HG02885 (cell line): ENCODE measurements around the gene CPLX1.

ENCODE experiments used
- ATAC-seq: cut with Tn5 transposase; IDR thresholded peaks from one replicate; pipeline ENCODE4 v1.9.1; 2021; ENCODE audit warnings: mild to moderate bottlenecking; ENCODE audit not compliant: unreplicated experiment, poor library complexity

The CPLX1 gene

DNA sequence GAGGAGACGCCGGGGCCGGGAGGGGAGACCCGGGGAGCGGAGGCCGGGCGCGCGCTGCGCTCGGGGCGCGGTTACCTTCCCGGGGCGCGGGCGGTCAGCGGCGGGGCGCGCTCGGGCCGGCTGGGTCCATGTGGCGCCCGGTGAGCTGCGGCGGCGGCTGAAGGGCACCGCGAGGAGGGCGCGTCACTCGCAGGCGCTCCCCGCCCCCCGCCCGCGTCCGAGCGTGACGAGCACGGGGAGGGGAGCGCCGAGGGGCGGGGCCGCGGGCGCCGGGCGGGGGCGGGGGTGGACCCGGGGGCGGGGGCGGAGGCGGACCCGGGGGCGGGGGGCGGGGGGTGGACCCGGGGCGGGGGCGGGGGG lies at the start of gene CPLX1:
Gene CPLX1 (minus strand): TSS at position 159 of the 360 bp plus-strand sequence. CDS start 1,607 bp downstream, outside the sequence.
- no peak for ATAC-seq

DNA sequence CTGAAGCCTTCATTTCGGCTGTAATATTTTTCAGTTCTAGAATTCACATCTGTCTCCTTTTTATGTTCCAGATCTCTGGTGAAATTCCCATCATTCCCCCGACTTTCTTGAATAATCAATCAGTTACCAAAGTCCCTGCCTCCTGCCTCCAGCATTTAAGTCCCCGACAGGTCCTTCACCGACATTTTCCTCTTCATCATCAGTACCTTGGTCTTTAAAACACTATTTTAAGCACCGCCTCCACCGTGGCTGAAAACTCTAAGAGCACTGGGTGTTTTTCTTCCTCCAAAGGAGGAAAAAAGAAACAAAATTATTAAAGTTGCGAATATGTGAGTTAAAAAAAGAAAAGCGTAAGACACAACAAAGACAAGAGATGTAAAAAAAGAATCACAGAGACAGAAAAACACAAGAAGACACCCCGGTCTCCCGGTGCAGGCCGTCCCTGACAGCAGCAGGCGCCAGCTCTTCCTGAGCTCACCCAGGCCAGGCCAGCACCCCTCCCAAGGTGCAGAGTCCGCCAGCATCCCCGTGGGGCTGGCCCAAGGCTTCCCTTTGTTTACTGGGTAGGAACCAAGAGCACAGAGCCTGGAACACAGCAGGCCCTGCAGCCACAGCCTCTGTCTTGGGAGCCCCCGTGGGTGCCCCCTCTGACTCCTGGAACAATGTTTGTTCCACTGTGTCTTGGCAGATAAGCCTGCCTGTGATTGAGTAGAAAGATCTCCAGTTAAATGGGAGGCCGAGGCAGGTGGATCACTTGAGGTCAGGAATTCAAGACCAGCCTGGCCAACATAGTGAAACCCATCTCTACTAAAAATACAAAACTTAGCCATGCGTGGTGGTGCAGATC lies 49.3 kb upstream of the CPLX1 start:
- ATAC-seq = no peak

DNA sequence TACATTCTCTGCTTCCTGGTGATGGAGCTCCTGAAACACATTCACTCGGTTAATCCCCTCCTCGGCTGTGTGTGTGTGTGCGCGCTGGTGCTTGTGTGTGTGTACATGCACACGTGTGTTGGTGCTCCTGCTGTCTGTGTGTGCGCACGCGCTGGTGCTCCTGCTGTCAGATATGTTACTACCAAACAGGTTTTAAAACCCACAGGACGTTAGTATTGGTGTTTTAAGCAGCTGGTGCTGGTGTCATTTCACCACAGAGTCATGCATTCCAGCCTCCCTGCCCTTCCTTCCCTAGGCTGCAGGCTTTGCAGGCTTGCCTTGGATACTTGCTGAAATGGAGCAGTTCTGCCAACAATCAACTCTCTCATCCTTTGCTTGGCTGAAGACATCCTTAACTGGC lies 48.1 kb upstream of the CPLX1 start:
- no peak for ATAC-seq

DNA sequence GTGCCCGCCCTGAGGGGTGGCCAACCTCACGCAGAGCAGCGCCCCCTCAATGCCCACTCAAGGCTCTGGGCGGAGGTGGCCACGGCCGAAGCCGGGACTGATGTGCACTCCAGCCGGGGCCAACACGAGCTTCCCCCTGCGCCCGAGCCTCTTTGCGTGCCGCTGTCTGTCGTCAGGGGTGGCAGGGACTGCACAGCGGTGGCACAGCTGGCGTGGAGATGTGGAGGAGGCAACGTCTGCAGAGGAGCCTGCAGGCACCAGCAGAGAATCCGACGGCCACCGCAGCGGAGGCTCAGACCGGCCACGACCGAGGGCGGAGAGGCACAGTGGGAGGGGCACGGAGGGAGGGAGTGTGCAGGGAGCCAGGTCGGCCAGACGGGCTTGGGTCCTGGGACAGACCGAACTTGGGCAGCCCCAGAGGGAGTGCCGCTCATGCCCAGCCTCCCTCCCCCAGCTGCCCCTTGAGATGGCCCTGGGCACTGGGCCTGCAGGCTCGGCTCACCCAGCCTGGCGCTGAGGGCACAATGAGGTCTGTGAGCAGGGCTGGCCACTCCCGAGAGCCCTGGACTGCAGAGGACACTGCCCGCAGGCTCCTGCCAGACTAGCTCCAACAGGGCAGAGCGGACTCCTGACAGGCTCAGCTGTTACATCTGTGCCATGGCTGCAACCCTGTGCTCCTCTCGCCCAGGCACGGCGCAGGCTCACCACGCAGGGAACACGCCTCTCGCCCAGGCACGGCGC lies 46.5 kb upstream of the CPLX1 start:
- ATAC-seq = no peak

DNA sequence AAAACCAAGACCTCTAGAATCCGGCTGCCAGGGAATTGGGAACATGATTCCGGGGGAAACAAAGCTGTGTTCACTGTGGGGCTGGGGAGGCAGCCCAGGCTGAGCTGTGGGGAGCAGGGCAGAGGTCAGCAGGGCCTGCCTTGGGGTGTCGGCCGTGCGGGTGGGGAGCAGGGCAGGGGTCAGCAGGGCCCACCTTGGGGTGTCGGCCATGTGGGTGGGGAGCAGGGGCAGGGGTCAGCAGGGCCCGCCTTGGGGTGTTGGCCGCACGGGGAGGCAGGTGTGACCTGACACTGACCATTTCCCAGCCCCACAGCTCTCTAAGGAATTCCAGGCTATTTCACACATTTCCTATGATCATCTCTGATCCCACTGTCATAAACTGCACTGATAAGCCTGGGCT lies 45.6 kb upstream of the CPLX1 start:
- ATAC-seq = no peak

DNA sequence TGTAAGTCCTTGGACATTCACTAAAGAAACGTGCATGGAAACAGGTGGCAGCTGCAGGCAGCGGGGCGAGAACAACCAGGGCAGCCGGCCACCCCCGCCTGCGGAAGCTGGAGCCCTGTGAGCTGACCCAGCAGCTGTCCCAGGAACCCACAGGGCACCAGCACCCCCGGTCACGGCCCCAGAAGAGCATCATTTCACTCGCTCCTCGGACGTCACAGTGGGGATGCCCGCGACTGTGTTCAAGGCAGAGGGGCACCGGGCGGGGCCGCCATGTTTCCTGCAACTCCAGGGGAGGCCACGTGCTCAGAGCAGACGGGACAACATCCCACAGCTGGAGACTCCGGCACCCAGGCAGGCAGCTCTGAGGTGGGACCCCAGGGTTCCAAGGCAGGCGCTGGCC lies 45.0 kb upstream of the CPLX1 start:
- ATAC-seq = no peak

DNA sequence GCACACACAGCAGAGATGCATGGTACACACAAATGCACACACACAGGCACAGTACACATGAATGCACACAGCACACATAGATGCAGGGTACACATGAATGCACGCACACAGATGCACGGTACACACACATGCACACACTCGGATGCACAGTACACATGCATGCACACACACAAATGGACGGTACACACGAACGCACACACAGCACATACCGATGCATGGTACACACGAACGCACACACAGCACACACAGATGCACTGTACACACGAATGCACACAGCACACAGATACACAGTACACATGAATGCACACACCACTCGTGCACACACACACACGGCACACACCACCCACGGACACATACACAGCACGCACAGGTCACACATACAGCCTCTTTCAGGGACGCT lies 43.8 kb upstream of the CPLX1 start:
- no peak for ATAC-seq

DNA sequence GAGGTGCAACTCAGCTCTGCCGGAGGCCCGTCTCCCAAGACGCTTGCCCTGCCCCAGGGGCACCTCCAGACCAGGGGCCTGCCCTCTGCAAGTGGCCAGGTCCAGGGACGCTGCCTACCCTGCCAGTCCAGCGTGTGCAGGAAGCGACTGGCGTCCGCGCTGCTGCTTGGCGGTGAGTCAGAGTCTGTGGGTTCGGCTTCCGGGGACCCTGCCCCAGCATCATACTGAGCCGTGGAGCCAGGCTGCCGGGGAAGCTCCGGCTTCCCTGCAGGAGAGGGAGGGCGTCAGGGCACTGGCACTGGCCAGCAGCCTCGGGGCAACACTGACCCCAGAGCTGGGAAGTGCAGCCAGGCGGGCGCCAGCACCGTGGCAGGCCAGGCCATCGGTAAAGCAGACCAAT lies 42.5 kb upstream of the CPLX1 start:
- ATAC-seq = no peak

DNA sequence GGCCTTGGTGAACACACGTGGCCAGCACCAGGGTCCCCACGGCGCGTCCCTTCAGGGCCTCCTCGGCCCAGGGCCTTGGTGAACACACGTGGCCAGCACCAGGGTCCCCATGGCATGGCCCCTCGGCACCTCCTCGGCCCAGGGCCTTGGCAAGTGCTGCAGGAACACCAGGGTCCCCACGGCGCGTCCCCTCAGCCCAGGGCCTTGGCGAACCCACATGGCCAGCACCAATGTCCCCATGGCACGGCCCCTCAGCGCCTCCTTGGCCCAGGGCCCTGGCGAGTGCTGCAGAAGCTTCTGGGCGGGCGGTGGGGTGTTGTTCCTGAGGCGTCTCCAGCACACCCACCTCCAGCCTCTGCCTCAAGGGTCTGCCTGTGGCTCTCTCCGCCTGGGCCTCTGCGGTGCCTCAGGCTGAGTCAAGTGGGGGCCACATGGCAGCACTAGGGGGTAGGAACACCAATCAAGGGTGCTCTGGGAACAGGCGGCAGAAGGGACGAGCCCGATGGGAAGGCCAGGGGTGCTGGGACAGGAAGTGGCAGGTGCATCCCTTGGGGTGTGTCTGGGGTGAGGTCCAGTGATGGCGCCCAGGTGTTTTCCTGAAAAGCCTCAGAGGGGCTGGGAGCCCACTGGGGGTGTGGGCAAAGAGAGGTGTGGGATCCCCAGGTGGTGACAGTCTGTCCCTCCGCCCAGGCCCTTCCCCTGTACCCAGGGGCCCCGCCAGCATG lies 41.8 kb upstream of the CPLX1 start:
- no peak for ATAC-seq

DNA sequence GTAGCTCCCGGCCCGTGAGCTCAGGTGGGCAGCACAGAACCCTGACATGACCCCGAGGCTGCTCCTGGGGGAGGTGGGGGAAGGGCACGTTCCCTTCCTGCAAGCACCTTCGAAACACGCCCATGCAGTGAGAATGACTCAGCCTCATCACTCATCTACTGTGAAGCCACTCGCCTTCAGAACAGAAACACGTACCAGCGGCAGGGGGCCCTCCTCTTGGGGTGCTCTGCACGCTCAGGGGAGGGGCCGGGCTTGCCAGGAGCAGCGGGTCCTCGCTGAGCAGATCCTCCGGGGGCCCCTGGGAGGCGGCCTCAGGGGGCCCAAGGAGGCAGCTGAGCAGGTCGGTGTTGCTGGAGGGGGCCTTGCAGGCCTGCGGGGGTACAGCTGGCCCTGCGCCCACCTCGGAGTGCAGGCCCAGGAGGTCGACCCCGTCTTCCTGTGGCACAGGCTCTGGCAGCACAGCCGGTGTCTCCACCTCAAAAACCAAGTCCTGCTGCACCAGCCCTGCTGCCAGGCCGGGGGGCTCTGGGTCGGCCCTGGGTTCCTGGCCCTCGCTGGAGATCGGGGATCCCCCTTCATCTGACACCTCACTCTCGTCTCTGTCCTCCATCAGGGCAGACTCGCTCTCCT lies 40.9 kb upstream of the CPLX1 start:
- ATAC-seq = no peak

DNA sequence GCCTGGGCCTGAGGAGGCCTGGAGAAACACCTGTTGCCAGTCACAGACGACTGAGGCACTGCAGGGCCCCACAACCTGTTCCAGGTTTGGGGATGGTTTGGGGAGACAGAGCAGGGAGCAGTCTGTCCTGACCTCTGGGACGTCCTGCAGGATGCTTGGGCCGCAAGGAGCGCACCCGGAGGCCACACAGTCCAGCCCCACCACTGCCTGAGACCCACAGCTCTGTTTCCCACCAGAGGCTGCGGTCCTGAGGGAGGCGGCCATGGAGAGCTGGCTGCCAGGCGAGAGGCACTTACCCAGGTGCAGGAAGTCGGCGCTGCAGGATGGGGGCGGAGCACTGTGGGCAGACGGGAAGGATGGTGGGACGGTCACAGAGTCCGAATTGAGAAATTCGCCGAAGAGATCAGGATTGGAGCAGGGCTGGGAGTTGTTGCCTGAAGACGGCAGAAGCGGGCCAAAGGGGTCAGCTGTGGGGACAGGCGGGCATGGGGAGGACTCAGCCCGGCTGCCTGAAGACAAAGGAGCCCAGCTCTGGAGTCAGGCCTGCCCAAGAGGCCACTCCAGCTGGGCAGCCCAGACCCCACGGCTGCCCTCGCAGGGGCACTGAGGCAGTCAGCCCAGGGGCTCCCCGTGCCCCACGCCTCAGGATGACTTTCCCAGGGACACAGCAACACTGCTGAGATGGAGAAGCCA lies 40.3 kb upstream of the CPLX1 start:
- ATAC-seq = no peak

DNA sequence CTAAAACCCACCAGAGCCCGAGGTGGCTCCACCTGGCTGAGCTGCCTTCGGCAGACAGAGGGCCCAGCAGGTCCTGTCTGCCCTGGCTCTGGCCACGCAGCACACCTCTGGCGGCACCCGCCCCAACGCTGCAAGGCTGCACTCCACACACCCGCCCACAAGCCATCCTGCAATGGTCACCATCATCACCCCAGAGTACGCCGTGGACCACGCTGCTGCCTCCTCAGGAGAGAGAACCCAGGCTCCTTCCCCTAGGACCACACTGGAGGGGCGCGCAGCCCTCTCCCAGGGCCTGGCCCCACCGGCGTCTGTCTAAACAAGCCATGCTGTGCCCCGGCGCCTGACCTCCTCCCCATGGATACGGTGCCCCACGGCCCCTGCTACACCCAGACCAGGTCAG lies 39.6 kb upstream of the CPLX1 start:
- ATAC-seq = no peak

DNA sequence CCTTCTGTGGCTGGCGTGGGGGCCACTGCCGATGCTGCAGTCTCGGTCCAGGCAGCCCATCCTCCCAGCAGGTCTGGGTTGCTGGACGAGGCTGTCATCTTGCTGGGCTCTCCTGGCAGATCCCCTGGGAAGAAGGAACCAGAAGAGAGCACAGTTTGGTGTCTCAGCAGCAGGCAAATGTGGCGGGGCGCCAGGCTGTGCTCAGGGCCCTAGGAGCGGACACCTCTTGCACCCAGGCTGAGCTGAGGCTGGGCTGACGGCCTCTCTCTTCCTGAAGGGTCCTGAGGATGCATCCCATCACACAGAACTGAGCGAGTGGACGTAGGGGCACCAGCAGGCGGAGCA lies 39.2 kb upstream of the CPLX1 start:
- ATAC-seq = no peak

DNA sequence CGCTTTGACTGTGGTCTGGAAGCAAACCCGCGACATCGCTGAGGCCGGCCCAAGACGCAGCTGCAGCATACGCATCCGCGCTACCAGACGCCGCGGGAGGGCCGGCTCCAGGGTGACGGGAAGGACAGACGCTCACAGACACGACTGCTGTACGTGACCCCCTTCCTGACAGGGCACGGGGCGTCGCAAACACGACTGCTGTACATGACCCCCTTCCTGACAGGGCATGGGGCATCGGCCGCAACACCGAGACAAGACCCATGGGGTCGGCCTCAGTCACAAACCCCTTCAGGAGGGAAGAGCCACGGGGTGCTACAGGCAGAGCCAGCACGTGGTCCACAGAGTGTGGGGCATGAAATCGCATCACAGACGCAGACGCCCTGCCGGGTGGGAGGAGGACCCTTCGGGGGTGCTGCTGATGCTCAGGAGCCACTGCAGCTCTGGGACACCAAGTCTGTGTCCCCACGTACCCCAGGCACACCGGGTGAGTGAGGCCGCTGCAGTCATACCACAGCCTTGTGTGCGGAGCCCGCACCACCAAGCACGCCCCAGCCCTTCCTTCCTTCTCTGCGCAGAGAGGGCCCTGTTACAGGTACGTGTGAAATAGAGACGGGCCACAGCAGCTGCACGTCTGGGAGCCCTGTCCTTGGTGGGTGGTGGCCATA lies 38.7 kb upstream of the CPLX1 start:
- ATAC-seq = no peak

DNA sequence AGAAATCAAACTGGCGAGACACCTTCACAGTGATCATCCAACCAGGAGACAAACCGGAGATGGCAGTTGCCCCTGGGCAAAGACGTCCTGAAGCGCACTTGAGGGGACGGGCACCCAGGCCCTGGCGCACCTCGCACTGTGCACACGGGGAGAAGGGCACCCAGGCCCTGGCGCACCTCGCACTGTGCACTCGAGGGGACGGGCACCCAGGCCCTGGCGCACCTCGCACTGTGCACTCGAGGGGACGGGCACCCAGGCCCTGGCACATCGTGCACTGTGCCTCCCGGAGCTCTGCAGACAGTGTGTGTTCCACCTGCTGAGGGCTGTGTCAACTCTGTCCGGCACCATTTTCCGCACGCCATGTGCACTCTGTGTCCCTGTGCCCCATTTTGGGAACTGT lies 34.6 kb upstream of the CPLX1 start:
- no peak for ATAC-seq

DNA sequence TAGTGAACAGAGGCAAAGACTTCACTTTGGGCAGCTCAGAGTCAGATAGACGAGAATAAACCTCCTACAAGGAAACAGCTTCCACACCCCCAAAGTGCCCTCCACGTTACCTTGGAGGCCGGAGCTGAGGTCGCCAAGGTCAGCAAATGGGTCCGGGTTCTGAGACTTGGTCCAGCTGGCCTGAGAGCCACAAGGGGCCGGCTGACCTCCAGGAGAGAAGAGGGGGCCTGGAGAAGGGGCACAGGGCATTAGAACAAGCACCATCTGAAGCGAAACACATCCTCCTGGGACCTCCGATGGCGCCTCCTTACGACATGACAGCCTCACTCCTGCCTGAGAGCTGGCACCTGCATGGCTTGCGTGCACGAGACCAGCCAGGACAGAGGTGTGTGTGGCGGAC lies 33.6 kb upstream of the CPLX1 start:
- no peak for ATAC-seq

DNA sequence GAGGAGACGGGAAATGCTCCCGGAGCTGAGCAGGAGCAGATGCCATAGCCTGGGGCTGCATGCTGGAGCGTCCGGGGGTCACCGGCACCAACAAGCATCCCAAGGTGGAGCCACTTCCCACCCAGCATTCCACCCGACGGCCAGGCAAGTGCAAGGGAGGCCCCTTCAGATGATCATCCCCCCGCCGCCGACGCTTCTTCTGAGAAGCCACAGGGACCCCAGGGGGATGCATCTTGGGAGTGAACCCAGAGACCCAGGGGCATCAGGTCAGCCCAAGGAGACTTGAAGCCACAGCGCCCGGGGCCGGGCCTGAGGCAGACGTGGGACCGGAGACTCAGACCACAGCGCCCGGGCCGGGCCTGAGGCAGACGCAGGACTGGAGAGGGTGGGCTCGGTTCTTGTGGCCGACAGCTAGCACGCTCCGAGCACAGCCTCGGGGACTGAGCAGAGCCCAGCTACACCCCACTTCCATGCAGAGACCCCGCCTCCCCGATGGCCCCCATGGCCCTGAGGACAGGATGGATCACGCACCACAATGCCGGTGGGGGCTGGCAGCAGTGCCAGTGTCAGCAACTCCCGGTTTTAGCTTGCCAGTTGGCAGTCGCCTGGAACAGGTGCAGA lies 33.0 kb upstream of the CPLX1 start:
- no peak for ATAC-seq

DNA sequence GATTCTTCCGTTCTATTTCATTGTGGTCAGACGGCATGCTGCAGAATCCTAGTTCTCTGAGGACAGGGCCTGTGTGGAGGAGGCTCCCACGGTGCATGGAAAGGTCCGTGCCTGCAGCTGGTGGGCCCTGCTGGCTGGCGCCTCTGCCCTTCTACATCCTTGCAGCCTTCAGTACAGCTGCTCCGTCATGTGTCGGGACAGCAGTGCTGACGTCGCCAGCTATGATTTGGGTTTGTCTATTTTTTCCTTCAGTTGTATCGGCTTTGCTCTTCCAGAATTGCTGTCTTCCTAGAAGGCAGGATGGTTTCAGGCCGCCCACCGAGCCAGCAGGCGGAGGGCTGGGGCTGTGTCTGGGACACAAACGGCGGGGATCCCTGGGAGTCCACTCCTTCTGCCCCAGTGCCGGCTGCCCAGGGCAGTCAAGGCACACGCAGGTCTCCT lies 32.1 kb upstream of the CPLX1 start:
- ATAC-seq = no peak

DNA sequence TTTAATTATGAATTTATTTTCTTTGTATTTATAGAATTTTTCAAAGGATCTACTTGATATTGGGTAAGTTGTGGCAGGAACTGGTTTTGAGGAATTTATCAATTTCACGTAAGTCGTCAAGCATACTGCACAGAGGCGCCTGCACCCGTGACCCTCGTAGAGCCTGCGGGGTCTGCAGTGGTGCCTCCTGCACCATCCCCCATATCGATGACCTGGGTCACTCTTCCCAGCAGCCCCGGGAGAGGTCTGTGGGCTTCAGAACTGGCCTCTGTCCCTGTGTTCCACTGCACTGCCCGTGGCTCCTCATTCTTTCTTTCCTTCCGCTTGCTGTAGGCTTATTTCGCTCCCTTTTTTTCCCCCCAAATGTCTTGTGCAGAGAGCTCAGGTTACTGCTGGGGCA lies 31.5 kb upstream of the CPLX1 start:
- no peak for ATAC-seq
